OCI-M2 (cell line): ENCODE results near the gene ZNF546.
"Not testable (repeated sequence)": the region's sequence is repeated elsewhere in the genome, so short reads cannot be mapped to it uniquely, and the experiment has no call there.

Experiments
- DNase-seq: peaks from one replicate; lab custom pipeline; 2025; ENCODE audit not compliant: unreplicated experiment; lab: John Stamatoyannopoulos, UW

ZNF546 gene

DNA sequence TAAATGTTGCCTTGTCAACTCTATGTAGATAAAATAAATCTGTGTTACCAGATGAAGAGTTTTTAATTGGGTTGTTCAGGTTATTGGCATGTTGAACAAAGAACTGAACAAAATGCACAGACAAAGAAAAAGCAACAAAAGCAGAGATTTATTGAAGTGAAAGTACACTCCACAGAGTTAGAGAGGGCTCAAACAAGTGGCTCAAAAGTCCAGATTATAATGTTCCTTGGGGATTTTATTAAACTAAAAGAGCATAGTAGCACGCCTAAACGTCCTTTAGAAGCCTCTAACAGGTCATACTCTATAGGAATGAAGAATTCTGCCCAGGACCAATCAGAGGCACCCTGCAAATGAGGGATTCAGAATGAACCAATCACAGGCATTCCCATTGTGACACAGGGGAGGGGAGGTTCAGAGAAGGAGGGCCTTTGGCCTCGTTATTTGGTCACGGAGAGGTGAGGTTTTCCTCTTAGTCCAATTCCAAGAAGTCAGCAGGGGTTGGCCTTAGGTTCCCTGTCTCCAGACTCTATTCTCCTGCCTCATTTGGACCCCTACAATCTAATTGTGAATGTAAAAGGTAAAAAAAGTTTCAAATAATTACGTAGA lies 13.1 kb upstream of the ZNF546 start:
- DNase-seq = no peak

DNA sequence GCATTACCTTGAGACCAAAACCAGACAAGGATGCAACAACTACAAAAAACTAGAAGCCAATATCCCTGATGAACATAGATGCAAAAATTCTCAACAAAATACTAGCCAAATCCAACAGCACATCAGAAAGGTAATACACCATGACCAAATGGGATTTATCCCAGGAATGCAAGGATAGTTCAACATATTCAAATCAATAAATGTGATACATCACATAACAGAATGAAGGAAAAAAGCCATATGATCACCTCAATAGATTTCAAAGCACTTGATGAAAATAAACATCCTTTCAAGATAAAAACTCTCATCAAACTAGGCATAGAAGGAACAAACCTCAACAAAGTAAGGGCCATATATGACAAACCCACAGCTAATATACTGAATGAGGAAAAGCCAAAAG lies 10.2 kb upstream of the ZNF546 start:
- no peak for DNase-seq

DNA sequence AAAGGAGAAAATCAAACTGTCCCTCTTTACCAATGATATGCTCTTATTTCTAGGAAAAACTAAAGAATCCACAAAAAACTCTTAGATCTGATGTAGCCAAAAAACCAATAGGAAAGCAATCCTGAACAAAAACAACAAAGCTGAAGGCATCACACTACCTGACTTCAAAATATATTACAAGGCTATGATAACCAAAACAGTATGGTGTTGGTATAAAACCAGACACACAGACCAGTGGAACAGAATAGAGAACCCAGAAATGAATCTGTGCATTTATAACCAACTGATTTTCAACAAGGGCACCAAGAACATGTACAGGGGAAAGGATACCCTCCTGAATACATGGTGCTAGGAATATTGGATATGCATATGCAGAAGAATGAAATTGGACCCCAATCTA lies 9.7 kb upstream of the ZNF546 start:
- no peak for DNase-seq

GRCh38 chr19:39987596-39987995 lies 9.3 kb upstream of the ZNF546 start:
- no peak for DNase-seq

- no peak for DNase-seq
Measured at GRCh38 chr19:39993605-39994004, 3.3 kb upstream of the ZNF546 start.

- no peak for DNase-seq
Measured at GRCh38 chr19:39994361-39994760, 2.5 kb upstream of the ZNF546 start.

DNA sequence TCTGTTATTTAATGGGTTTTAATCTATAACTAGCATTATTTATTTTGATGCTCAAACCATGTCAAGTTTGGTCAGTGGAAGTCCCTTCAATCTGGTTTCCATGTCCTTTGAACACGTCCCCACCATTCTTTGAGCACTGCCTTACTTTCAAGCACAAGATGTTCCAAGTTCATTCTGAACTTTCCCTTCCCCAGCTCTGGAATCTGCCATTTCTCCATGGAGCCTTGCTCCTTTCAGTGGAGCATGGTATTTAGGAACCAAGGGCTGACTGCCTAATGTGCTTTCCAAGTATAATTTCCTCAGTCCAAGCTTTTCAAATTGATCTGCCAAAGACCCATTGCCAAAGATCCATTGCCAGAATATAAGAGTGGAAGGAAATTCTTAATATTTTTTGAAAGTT lies 1.1 kb upstream of the ZNF546 start:
- DNase-seq = no peak

DNA sequence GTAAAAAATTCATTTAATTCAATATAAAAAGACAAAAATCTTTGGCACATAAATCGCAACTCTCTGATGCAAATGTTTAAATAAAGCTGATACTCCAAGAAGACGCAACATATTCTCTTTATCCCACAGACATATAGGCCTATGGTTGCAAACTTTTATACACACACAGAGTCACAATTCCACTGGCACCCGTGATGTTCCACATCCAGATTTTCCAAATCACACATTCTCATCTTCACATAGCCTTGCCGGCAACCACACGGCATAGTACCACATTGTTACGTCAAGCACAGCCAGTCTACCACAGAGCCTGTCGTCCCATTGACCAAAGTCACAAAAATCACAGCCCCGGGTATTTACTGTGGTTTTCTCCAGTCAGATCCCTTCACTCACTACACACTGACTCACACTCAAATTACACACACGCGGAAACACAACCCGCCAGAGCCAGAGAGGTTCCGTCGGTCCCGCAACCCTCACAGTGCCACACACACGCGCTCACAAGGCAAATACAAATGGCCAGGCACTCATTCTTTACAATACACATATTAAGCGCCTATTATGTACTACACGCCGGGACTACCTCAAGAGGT lies 546 bp upstream of the ZNF546 start:
- no peak for DNase-seq

DNA sequence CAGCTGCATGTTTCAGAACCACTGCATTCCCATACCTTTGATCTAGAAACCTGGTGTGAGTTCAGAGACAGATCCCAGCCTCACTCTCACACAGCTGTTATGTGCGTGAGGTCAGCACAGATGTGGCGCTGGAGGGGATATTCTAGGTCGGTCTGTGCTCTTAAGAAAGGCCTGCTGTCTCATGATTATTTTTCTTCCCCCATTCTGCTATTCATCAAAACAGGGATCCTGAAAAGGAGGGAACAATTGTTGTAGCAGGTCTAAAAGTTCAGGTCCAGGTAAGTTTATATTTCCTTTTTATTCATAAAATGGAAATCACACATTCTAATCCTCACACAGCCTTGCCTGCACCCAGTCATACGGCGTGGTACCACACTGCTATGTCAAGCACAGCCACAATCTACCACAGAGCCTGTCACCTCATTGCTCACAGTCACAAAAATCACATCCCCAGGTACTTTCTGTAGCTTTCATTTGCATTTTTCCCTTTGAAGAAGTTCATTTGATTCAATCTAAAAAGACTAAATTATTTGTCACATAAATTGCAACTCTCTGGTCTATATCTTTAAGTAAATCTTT lies 867 bp downstream of the ZNF546 start:
- no peak for DNase-seq

DNA sequence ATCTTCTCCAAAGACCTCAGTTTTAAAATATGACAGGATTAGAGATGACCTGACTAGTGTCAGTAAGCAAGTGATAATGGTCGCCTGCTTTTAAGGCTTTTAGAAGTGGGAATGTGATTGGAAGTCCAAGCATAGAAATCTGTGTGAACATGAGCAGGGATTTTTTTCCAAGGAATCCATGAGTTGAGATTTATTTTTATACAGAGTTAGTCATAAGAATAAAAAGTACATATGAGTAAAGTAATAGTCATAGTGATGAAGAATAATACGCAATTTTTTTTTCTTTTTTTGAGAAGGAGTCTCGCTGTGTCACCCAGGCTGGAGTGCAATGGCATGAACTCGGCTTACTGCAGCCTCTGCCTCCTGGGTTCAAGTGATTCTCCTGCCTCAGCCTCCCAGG lies 1.6 kb downstream of the ZNF546 start:
- DNase-seq = no peak

DNA sequence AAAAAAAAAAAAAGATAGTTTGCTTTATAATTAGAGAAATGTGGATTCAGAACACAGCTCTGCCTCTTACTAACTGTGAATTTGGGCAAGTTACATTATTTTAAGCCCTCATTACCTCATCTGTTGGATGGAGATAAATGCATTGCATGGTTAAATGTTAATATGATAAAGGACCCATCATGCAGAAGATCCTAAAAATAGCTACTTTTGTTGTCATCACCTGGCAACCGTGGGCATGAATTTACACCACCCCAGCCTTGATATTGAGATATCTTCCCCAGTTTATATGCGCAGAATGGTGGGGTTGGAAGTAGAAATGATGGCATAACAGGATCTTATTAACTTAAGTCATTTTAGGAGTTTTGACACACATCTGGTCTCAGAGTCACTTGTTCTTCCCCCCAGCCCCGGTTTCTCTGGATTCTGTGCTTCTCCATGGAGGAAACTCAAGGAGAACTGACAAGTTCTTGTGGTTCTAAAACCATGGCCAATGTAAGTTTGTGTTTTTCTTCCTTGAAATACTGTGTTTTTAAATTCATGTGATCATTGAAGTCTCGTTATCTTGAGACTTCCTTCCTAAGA lies 8.9 kb downstream of the ZNF546 start:
- DNase-seq = no peak

DNA sequence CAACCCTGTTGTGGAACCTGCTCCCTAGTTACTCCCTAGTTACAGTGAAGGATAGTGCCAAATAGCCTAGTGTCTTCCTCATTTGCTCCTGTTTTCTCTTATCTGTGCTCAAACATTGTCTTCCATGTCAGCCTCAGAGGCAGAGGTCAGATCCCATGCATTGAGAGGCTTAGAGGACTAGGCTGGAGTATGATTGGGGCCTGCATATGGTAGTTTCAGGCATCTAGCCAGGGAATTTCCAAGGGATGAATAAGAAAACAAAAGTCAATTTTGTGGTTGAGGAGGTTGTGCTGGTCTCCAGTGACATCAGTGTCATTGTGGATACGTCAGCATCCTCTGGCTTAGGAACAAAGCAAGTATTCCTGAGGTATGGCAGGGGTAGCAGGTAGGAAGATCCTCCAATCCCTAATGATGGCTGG lies 9.4 kb downstream of the ZNF546 start:
- peak; percentile 52 for DNase-seq

GRCh38 chr19:40009674-40010073 lies 12.8 kb downstream of the ZNF546 start:
- no peak for DNase-seq

GRCh38 chr19:40013991-40014390 lies 17.1 kb downstream of the ZNF546 start:
- no peak for DNase-seq

- DNase-seq = no peak
Measured at GRCh38 chr19:40023969-40024368, 27.1 kb downstream of the ZNF546 start.

DNA sequence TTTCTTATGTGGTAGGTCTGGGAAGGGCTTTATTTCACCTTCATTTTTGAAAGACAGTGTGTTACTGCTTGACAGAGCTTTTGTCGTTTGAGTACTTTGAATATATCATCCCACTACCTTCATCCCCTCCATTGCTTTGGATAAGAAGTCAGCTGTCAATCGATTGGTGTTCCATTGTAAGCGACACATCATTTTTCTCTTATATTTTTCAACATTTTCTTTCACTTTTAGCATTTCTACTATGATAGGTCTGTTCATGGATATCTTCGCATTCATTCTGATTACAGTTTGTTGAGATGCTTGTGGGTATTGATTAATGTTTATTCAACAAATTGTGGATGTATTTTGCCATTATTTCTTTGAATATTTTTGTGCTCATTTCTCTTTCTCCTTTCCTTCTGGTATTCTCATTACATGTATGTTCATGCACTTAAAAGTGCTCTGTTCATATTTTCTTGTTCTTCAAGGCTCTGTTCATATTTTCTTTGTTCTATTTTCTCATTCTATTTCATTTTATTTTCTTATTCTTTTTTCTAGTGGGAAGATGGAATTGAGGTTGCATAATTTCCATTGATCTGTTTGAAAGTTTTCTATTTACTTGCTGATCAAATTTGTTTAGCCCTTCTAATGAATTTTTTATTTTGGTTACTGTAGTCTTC lies 29.2 kb downstream of the ZNF546 start:
- DNase-seq = no peak

DNA sequence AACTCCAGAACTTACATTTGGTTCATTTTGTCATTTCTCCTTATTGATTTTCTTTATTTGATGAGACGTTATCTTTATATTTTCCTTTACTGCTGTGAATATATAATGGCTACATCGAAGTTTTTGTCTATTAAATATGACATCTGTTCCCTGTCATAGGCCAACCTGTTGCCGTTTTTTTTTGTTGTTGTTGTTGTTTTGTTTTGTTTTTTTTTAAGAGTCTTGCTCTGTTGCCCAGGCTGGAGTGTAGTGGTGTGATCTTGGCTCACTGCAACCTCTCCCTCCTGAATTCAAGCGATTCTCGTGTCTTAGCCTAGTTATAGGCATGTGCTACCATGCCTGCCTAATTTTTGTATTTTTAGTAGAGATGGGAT lies 29.7 kb downstream of the ZNF546 start:
- no peak for DNase-seq

DNA sequence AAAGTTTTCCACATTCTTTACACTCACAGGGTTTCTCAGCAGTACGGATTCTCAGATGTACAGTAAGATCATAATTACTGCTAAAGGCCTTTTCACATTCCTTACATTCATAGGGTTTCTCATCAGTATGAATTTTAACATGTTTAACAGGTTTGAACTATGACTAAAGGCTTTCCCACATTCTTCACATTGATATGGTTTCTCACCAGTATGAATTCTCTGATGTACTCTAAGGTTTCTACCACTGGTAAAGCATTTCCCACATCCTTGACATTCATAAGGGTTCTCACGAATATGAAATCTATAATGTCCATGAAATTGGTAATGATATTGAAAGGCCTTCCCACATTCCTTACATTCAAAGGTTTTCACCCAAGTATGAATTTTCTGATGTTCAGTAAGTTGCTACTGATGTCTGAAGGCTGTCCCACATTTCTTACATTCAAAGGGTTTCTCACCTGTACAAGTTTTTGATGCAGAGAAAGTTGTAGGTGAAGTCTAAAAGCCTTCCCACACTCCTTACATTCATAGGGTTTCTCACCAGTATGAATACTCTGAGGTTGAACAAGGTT lies 37.2 kb downstream of the ZNF546 start:
- no peak for DNase-seq

DNA sequence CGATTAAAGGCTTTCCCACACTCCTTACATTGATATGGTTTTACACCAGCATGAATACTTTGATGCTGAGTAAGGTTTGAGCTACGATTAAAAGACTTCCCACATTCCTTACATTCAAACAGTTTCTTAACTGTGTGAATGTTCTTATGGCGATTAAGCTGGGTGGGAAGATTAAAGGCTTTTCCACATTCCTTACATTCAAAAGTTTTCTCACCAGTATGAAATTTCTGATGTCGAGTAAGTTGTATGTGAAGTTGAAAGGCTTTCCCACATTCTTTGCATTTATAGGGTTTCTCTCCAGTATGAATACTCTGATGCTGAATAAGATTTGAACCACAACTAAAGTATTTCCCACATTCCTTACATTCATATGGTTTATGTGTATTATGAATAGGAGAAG lies 39.1 kb downstream of the ZNF546 start:
- DNase-seq = no peak

DNA sequence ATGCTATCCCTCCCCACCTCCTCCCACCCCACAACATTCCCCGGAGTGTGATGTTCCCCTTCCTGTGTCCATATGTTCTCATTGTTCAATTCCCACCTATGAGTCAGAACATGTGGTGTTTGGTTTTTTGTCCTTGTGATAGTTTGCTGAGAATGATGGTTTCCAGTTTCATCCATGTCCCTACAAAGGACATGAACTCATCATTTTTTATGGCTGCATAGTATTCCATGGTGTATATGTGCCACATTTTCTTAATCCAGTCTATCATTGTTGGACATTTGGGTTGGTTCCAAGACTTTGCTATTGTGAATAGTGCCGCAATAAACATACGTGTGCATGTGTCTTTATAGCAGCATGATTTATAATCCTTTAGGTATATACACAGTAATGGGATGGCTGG lies 41.2 kb downstream of the ZNF546 start:
- not testable (repeated sequence) for DNase-seq

DNA sequence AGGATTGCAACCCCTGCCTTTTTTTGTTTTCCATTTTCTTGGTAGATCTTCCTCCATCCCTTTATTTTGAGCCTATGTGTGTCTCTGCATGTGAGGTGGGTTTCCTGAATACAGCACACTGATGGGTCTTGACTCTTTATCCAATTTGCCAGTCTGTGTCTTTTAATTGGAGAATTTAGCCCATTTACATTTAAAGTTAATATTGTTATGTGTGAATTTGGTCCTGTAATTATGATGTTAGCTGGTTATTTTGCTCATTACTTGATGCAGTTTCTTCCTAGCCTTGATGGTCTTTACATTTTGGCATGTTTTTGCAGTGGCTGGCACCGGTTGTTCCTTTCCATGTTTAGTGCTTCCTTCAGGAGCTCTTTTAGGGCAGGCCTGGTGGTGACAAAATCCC lies 44.9 kb downstream of the ZNF546 start:
- DNase-seq = not testable (repeated sequence)

- no peak for DNase-seq
Measured at GRCh38 chr19:40053491-40053890, 56.6 kb downstream of the ZNF546 start.
